H9 (cell line): ENCODE measurements around the gene TMEM208. TPM values are rescaled to one million over a fixed set of nuclear protein-coding genes. Genes with fewer than 3 reads are reported as not detected.

Source experiments
- DNase-seq: peaks from one replicate; pipeline ENCODE4 v3.0.0-alpha.2; 2017
- H2AFZ ChIP-seq: one replicate; pipeline ENCODE4 v1.6.1; 2013; ENCODE audit warnings: mild to moderate bottlenecking, low read length, control low read depth, moderate library complexity
- H2AK5ac ChIP-seq: 2 replicates; pipeline ENCODE4 v1.6.1; 2013; ENCODE audit warnings: low read length, control low read depth, mixed read lengths; ENCODE audit not compliant: insufficient read length
- H2BK120ac ChIP-seq: one replicate; pipeline ENCODE4 v1.6.1; 2013; ENCODE audit warnings: low read depth, mild to moderate bottlenecking, low read length, control low read depth, inconsistent platforms; ENCODE audit not compliant: poor library complexity, severe bottlenecking
- H2BK12ac ChIP-seq: 2 replicates; pipeline ENCODE4 v1.6.1; 2013; ENCODE audit warnings: low read length, control low read depth, mixed read lengths, low read depth; ENCODE audit not compliant: insufficient read length
- H2BK15ac ChIP-seq: 2 replicates; pipeline ENCODE4 v1.6.1; 2013; ENCODE audit warnings: low read depth, low read length, control low read depth
- H2BK20ac ChIP-seq: one replicate; pipeline ENCODE4 v1.6.1; 2013; ENCODE audit warnings: low read depth, mild to moderate bottlenecking, low read length, control low read depth, inconsistent platforms; ENCODE audit not compliant: poor library complexity, severe bottlenecking
- H2BK5ac ChIP-seq: 2 replicates; pipeline ENCODE4 v1.6.1; 2013; ENCODE audit warnings: low read length, control low read depth, mixed read lengths; ENCODE audit not compliant: insufficient read length
- H3K14ac ChIP-seq: 2 replicates; pipeline ENCODE4 v1.6.1; 2013; ENCODE audit warnings: low read length, control low read depth; ENCODE audit not compliant: insufficient read depth
- H3K18ac ChIP-seq: 2 replicates; pipeline ENCODE4 v1.6.1; 2013; ENCODE audit warnings: low read depth, mild to moderate bottlenecking, mixed read lengths, low read length, control low read depth; ENCODE audit not compliant: insufficient read length
- H3K23ac ChIP-seq: 2 replicates; pipeline ENCODE4 v1.6.1; 2013; ENCODE audit warnings: low read length, control low read depth, mixed read lengths, low read depth; ENCODE audit not compliant: insufficient read length
- H3K23me2 ChIP-seq: 2 replicates; pipeline ENCODE4 v1.6.1; 2013; ENCODE audit warnings: low read depth, mild to moderate bottlenecking, mixed read lengths, low read length, control low read depth; ENCODE audit not compliant: insufficient read length, poor library complexity, severe bottlenecking
- H3K27ac ChIP-seq: 2 replicates; pipeline ENCODE4 v1.5.1; 2013; ENCODE audit warnings: low read length, control low read depth, mixed read lengths, low read depth; ENCODE audit not compliant: insufficient read length
- H3K27me3 ChIP-seq: 2 replicates; pipeline ENCODE4 v1.6.1; 2013; ENCODE audit warnings: low read length, control low read depth, inconsistent platforms; ENCODE audit not compliant: insufficient read depth
- H3K4ac ChIP-seq: 2 replicates; pipeline ENCODE4 v1.6.1; 2013; ENCODE audit warnings: low read depth, mild to moderate bottlenecking, control low read depth, inconsistent platforms, low read length, moderate library complexity
- H3K4me1 ChIP-seq: 2 replicates; pipeline ENCODE4 v1.6.1; 2013; ENCODE audit warnings: low read length, control low read depth, inconsistent platforms; ENCODE audit not compliant: insufficient read depth
- H3K4me2 ChIP-seq: 2 replicates; pipeline ENCODE4 v1.6.1; 2013; ENCODE audit warnings: low read length, control low read depth, mixed read lengths; ENCODE audit not compliant: insufficient read length, insufficient read depth
- H3K56ac ChIP-seq: 2 replicates; pipeline ENCODE4 v1.6.1; 2013; ENCODE audit warnings: low read depth, mild to moderate bottlenecking, mixed read lengths, low read length, control low read depth; ENCODE audit not compliant: insufficient read length
- H3K79me1 ChIP-seq: 2 replicates; pipeline ENCODE4 v1.6.1; 2013; ENCODE audit warnings: low read depth, mild to moderate bottlenecking, moderate library complexity, low read length, control low read depth, inconsistent platforms; ENCODE audit not compliant: insufficient read depth, poor library complexity, severe bottlenecking
- H3K79me2 ChIP-seq: 2 replicates; pipeline ENCODE4 v1.6.1; 2013; ENCODE audit warnings: low read length, control low read depth, inconsistent platforms; ENCODE audit not compliant: insufficient read depth
- H3K9ac ChIP-seq: 2 replicates; pipeline ENCODE4 v1.6.1; 2013; ENCODE audit warnings: low read length, control low read depth, mixed read lengths; ENCODE audit not compliant: insufficient read length; ENCODE audit errors: extremely low read depth
- H3K9me3 ChIP-seq: one replicate; pipeline ENCODE4 v1.6.1; 2013; ENCODE audit warnings: low read depth, low read length, inconsistent platforms; ENCODE audit not compliant: control insufficient read depth
- H3T11ph ChIP-seq: one replicate; pipeline ENCODE4 v1.6.1; 2013; ENCODE audit warnings: mild to moderate bottlenecking, low read length, control low read depth, inconsistent platforms
- H4K20me1 ChIP-seq: one replicate; pipeline ENCODE4 v1.6.1; 2013; ENCODE audit not compliant: control insufficient read depth, insufficient read length, insufficient read depth
- H4K5ac ChIP-seq: 2 replicates; pipeline ENCODE4 v1.6.1; 2013; ENCODE audit warnings: low read depth, mild to moderate bottlenecking, mixed read lengths, low read length, control low read depth; ENCODE audit not compliant: insufficient read length
- H4K8ac ChIP-seq: replicated peaks from 2 replicates; pipeline ENCODE4 v1.6.1; 2013; ENCODE audit warnings: low read length, control low read depth, mixed read lengths, low read depth; ENCODE audit not compliant: insufficient read length
- H4K91ac ChIP-seq: 2 replicates; pipeline ENCODE4 v1.6.1; 2013; ENCODE audit warnings: low read depth, mild to moderate bottlenecking, moderate library complexity, mixed read lengths, low read length, control low read depth; ENCODE audit not compliant: insufficient read length
- H3K27ac Mint-ChIP-seq, 3 experiments: 2 replicates in 2 of 3; 3 replicates in 1 of 3; pipeline ENCODE4 v1.8.0; 2020 to 2021; ENCODE audit warnings: mixed read lengths in 3 of 3, mild to moderate bottlenecking in 1 of 3, moderate library complexity in 1 of 3
- H3K27me3 Mint-ChIP-seq: 2 replicates; pipeline ENCODE4 v1.8.0; 2021; ENCODE audit warnings: low read depth, mild to moderate bottlenecking, moderate library complexity, mixed read lengths
- H3K36me3 Mint-ChIP-seq, 3 experiments: 2 replicates in 2 of 3; 3 replicates in 1 of 3; pipeline ENCODE4 v1.8.0; 2020 to 2021; ENCODE audit warnings: low read depth in 3 of 3, mixed read lengths in 3 of 3; ENCODE audit not compliant: insufficient read depth in 1 of 3
- H3K4me1 Mint-ChIP-seq, 2 experiments: 2 replicates each; pipeline ENCODE4 v1.8.0; 2020; ENCODE audit warnings: mixed read lengths in 2 of 2
- H3K4me3 Mint-ChIP-seq, 2 experiments: 2 replicates in 1 of 2; 3 replicates in 1 of 2; pipeline ENCODE4 v1.8.0; 2020 to 2021; ENCODE audit warnings: mild to moderate bottlenecking in 2 of 2, mixed read lengths in 2 of 2, moderate library complexity in 1 of 2
- H3K9me3 Mint-ChIP-seq, 2 experiments: 2 replicates in 1 of 2; 3 replicates in 1 of 2; pipeline ENCODE4 v1.8.0; 2020; ENCODE audit warnings: mild to moderate bottlenecking in 2 of 2, mixed read lengths in 2 of 2, moderate library complexity in 1 of 2
- WGBS: extraction: QIAGEN DNeasy Blood & Tissue Kit; methylation state at CpG from one replicate; pipeline ENCODE4 v1.1.7; 2013; ENCODE audit warnings: missing lambda C conversion rate, low lambda C conversion rate, mixed read lengths; ENCODE audit not compliant: insufficient read length; ENCODE audit errors: extremely low coverage; 5-methylcytosine and 5-hydroxymethylcytosine counted together
- total RNA-seq: library from RNA; stranded (reverse); gene quantifications from 2 replicates; pipeline ENCODE4 v1.2.1, GENCODE V29; 2021
- TF ChIP-seq, protein P1 (sequence below): fragments of 200-600 bp; sonication (generic); conservative IDR thresholded peaks from 3 replicates; pipeline ENCODE4 v1.8.0; 2021; ENCODE audit warnings: antibody characterized with exemption, mild to moderate bottlenecking

The TMEM208 gene
- total RNA-seq, 1 experiment from 2014 or later, result 42.6 TPM

DNA sequence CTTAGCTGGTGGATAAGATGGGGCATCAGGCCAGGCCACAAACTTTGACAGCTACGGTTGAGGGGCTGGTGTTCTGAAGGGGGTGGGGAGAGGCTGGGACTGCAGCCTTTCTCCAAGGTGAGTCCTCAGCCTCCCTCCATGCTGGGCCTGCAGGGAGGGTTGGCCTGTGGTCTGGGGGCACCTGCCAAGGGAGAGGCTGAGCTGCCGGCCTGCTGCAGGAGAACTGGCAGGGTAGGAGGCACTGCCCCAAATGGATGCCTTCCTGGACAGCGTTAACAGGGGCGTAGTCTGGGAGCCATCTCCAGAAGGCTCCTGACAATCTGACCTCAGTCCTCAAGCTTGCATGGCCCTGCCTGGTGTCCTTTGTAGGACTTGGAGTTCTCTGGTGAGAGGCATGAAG, 22.9 kb upstream of the TMEM208 start:
- H3K18ac ChIP-seq, result no peak overlapping the region
- H3K9me3 ChIP-seq, result no peaks in the 10 kb centered on the region

More for the DNA sequence above, 22.9 kb upstream of the TMEM208 start:
- Histone ChIP-seq H4K20me1 (no peaks in the 10 kb centered on the region), H2BK20ac (no peak overlapping the region), H2BK120ac (no peak overlapping the region), H3K9ac (no peak overlapping the region), H3T11ph (no peak overlapping the region), H3K27ac (no peak overlapping the region), H2BK5ac (no peak overlapping the region), H2BK12ac (no peak overlapping the region), H4K5ac (no peak overlapping the region), H4K8ac (no peak overlapping the region), H3K4ac (no peak overlapping the region), H3K23me2 (no peaks in the 10 kb centered on the region), H3K79me1 (no peaks in the 10 kb centered on the region), H3K56ac (no peak overlapping the region), H3K14ac (no peak overlapping the region), H2AK5ac (no peak overlapping the region), H3K4me1 (no peaks in the 10 kb centered on the region), H2BK15ac (no peak overlapping the region), H2AFZ (no peak overlapping the region), H4K91ac (no peak overlapping the region), H3K79me2 (no peaks in the 10 kb centered on the region), H3K4me2 (no peak overlapping the region), H3K23ac (no peak overlapping the region), H3K27me3 (no peaks in the 10 kb centered on the region)
- TF ChIP-seq, protein P1, sequence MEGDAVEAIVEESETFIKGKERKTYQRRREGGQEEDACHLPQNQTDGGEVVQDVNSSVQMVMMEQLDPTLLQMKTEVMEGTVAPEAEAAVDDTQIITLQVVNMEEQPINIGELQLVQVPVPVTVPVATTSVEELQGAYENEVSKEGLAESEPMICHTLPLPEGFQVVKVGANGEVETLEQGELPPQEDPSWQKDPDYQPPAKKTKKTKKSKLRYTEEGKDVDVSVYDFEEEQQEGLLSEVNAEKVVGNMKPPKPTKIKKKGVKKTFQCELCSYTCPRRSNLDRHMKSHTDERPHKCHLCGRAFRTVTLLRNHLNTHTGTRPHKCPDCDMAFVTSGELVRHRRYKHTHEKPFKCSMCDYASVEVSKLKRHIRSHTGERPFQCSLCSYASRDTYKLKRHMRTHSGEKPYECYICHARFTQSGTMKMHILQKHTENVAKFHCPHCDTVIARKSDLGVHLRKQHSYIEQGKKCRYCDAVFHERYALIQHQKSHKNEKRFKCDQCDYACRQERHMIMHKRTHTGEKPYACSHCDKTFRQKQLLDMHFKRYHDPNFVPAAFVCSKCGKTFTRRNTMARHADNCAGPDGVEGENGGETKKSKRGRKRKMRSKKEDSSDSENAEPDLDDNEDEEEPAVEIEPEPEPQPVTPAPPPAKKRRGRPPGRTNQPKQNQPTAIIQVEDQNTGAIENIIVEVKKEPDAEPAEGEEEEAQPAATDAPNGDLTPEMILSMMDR, result no peak
- no CpG with 5 or more reads among the region's 4 CpGs for WGBS
- Mint-ChIP-seq H3K9me3 (no peaks in the 10 kb centered on the region), H3K36me3 (peaks cover 0 to 25% (median 4%) of the 10 kb centered on the region in 3 experiments; a peak in 4 of 7 replicates), H3K27me3 (0 out of 2 replicates have a peak, but pooled peaks cover 2% of the 10 kb centered on the region), H3K4me3 (no peak overlapping the region), H3K27ac (no peak overlapping the region), H3K4me1 (peaks cover 14 to 16% of the 10 kb centered on the region in 2 experiments)
- no peak for DNase-seq
